Fibroblast of the aortic adventitia (primary cell): ENCODE measurements around the gene ERBB2. TPM values are rescaled to one million over a fixed set of nuclear protein-coding genes. Genes with fewer than 3 reads are reported as not detected.

ENCODE experiments used
- DNase-seq: peaks from one replicate; pipeline ENCODE4 v3.0.0-alpha.2; 2010; ENCODE audit warnings: low read depth
- H3K4me3 ChIP-seq: 2 replicates; pipeline ENCODE4 v1.5.1; 2011; ENCODE audit warnings: low read depth, mild to moderate bottlenecking, control low read depth, low read length, moderate library complexity
- total RNA-seq: library from RNA; depleted of rRNA; stranded (reverse); fragments of >200 nt; gene quantifications from 2 replicates; pipeline ENCODE4 v1.2.3, GENCODE V29; 2012; ENCODE audit warnings: low replicate concordance
- TF ChIP-seq, protein P1 (sequence below): IDR thresholded peaks from 2 replicates; pipeline ENCODE4 v1.5.1; 2011; ENCODE audit warnings: mild to moderate bottlenecking, low read length, control low read depth, inconsistent platforms; ENCODE audit not compliant: insufficient read depth

Gene ERBB2
- total RNA-seq, 1 donor = 37.4 TPM

- TF ChIP-seq, protein P1, sequence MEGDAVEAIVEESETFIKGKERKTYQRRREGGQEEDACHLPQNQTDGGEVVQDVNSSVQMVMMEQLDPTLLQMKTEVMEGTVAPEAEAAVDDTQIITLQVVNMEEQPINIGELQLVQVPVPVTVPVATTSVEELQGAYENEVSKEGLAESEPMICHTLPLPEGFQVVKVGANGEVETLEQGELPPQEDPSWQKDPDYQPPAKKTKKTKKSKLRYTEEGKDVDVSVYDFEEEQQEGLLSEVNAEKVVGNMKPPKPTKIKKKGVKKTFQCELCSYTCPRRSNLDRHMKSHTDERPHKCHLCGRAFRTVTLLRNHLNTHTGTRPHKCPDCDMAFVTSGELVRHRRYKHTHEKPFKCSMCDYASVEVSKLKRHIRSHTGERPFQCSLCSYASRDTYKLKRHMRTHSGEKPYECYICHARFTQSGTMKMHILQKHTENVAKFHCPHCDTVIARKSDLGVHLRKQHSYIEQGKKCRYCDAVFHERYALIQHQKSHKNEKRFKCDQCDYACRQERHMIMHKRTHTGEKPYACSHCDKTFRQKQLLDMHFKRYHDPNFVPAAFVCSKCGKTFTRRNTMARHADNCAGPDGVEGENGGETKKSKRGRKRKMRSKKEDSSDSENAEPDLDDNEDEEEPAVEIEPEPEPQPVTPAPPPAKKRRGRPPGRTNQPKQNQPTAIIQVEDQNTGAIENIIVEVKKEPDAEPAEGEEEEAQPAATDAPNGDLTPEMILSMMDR = no peak
- H3K4me3 ChIP-seq = no peak overlapping the region
- DNase-seq = no peak
Measured at GRCh38 chr17:39738568-39738901, 38.7 kb downstream of the ERBB2 start.

DNA sequence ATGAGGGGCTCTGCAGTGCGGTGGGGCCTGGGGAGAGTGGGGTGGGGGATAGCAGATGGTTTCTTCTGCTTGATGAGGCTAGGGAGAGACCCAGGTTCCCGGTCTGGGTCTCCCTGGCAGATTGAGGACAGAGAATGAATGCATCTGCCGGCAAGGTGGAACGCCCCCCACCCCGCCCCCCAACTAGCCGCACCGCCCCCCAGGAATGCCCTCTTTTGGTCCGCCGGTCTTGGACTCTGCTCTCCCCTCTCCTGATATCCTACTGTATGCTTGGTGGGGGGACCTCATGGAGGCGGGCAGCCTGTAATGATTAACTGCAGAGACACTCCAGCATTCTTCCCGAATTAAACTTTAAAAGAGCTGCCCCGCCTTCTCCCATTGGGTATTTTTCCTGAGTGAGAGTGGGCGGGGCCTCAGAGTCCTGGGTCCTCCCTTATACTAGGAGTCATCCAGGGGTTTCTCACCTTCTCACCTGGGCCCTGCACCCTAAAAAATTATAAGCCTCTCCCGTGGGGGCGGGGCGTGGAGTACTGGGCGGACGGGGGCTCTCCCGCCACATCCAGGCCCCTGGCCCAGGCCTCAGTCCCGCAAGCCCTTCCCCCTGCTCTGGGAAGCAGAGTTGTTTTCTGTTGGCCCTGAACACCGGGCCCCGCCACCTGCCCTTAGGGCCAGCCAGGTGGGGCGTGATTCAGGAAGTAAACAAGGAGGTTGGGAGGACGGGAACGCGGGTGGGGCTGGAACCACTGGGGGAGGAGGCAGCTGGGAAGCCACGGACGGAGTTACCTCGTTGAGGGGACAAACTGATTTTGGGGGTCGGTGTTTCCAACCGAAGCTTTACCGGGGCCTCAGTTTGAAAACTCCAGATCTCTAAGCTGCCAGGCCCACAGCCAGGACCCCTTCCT, 39.4 kb downstream of the ERBB2 start:
- TF ChIP-seq, protein P1 = no peak
- no peak overlapping the region for H3K4me3 ChIP-seq

GRCh38 chr17:39739885-39740356, 40.1 kb downstream of the ERBB2 start:
- H3K4me3 ChIP-seq = no peak overlapping the region
- TF ChIP-seq, protein P1 = no peak
- DNase-seq = no peak

More for the DNA sequence above, 39.4 kb downstream of the ERBB2 start:
- no peak for DNase-seq

DNA sequence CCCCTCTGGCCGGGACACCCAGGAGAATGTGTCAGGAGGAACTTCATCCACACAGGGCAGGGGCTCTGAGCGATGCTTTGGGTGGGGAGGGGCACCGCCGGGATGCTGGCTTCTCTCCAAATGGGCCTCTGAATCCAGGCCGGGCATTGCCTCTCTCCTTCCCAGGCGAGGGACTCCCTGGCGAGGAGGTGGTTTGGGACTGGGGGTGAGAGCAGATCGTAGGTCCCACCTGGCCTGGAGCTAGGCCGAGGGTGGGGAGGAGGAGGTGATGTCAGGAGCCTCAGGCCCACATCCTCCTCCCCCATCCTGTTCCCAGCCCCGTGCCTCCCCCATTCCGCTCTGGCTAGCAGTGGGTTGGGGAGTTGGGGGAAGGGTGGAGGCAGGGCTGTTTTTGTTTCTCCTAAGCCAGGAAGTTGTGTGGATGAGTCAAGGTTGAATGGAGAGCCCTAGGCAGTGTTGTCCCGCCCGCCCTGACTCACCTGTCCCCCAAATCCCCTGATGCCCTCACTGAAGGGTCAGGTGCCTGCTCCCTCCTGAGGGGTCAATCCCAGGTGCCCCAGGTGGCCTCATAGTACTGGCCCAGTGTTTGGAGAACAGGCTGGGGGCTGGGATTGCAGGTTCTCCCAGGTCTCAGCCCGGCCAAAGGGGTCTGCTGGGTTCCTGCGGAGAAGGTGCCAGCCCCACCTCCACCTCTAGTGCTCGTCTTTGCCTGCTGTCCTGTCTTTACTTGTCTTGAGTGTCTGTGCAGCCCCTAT, 40.7 kb downstream of the ERBB2 start:
- no peak overlapping the region for H3K4me3 ChIP-seq
- TF ChIP-seq, protein P1 = no peak
- DNase-seq = peak; percentile 37

DNA sequence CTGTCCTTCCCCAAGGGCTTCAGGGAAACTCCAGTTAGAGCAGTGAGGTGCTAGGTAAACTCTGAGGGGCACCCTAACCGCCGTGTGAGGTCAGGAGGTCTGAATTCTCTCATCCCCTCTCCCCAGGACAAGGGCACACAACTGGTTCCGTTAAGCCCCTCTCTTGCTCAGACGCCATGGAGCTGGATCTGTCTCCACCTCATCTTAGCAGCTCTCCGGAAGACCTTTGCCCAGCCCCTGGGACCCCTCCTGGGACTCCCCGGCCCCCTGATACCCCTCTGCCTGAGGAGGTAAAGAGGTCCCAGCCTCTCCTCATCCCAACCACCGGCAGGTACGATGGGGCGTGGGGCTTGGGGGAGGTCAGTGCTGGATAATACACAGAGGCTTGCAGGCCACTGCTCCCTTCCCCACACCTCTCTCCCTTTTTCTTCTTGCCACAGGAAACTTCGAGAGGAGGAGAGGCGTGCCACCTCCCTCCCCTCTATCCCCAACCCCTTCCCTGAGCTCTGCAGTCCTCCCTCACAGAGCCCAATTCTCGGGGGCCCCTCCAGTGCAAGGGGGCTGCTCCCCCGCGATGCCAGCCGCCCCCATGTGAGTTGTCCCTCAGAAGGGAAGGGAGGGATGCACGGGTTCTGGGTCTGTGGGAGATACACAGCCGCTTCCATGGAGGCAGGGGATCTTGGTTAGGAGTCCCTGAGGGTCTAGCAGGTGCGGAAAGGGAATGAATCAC, 42.4 kb downstream of the ERBB2 start:
- TF ChIP-seq, protein P1 = no peak
- H3K4me3 ChIP-seq = no peak overlapping the region
- DNase-seq = no peak

- H3K4me3 ChIP-seq = no peak overlapping the region
- no peak for DNase-seq
- TF ChIP-seq, protein P1 = no peak
Measured at GRCh38 chr17:39742856-39743436, 43.1 kb downstream of the ERBB2 start.
